GM21447 (cell line): ENCODE measurements around the gene SLAMF9.
"Not testable (repeated sequence)": the region's sequence is repeated elsewhere in the genome, so short reads cannot be mapped to it uniquely, and the experiment has no call there.

Source experiments
- ATAC-seq: cut with Tn5 transposase; IDR thresholded peaks from one replicate; pipeline ENCODE4 v1.9.1; 2021; ENCODE audit not compliant: unreplicated experiment

SLAMF9 gene

DNA sequence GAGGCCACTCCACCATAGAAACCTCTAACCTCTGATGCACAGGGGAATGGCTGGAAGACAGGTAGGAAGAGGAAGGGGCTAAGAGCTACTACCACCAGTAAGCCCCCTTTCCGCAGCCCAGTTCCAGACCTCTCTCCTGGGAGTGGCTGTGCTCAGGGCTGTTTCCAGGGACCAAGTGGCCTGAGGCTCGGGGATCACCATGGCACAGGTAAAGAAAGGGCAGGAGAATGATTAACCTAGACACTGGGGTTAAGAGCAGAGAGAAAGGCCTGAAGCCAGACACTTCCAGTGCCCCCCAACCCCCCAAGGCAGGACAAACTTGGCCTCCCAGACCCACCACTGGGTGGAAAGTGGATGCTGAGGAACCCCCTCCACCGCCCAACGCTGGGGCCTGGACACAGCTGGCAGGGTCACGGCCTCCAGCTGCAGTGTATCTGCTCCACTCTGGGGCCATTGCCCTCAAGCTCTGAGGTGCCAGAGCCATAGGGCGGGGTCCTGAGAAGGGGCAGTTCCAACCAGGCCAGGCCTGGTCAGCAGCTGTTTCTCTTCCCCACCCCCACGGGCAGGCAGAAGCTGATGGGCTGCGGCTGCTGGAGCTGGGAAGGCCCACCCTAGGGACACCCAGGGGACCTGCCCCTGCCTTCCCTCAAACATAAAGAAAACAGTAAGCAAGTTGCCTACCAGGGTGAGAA is 31.4 kb downstream of the SLAMF9 start:
- ATAC-seq: no peak

DNA sequence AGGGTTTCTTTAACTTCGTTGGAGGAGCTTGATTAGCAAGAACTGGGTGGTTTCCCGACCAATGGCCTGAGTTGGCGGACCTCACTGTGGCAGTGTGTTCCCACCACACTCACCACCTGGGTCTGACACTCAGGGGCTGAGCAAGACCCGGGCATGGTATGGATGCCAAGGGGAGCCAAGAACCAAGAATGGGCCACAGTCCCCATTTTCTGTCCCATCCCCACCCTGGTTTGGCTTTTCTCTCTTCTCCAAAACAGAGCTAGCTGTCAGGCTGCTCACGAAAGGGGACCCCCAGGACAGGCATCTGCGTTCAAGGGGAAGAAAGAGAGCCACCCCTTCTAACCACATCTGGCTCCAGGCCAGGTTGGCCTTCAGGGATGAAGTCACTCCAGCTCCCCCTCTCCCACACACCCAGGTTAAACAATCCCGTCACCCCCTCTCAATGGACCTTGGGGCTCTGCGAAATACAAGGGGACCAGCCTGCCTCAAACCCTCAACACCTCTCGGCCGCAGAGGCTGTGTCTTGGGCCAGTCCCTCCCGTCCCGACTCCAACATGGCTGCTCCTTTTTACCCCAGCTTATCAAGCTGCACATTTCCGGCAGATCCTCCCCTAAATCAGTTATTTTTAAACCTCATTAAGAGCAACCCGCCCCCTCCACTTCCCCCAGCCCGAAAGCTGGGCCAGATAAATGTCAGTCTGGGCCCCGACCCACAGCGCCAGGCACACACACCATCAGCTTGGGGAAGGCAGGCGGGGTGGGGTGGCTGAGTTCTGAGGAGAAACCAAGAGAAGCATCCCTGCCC is 32.1 kb downstream of the SLAMF9 start:
- ATAC-seq: no peak

DNA sequence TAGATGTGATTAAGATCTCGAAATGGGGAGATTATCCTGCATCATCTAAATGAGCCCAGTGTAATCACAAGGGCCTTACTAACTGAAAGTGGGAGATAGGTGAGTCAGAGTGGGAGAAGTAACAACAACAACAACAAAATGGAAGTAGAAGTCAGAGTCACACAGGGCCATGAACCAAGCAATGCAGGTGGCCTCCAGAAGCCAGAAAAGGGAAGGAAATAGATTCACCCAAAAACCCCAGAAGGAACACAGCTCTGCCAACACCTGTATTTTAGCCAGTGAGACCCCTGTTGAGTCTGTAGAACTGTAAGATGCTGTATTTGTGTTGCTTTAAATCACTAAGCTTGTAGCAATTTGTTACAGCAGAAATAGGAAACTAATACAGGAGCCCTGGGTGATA is 32.8 kb downstream of the SLAMF9 start:
- ATAC-seq: peak; percentile 28

DNA sequence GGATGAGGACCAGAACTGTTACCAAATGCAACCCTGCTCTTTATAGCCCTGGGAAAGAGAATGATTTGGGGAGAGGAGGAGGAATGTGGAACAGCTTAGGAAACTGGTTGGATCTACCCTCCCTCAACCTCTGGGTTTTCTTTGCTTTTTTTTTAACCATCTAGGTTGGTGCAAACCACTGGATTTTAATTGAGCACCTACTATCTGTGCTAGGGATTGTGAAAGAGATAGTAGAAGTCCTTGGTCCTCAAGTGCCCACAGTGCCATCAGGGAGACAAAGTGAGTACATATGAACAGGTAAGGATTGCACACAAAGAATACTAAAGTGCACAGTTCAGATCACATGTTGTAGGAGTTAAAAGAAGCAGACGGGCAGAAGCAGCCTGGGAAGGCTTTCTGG is 33.4 kb downstream of the SLAMF9 start:
- no peak for ATAC-seq

DNA sequence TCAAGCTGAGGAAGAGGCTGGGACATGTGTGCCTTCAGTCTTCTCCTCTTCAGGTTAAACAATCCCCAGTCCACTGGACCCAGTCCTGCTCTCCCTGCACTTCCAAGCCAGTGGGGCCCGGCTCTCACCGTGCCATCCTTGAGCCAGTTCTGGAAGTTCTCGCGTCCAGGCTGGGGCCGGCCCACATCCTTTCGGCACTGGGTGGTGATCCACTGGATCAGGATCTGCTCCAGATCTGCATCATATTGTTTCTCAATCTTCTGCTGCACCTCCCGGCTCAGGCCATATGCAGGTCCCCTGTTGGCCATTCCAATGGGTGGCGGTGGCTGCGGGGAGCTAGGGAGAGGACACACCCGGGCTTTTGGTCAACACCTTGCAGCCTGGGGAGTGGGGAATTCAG is 33.8 kb downstream of the SLAMF9 start:
- ATAC-seq: no peak

DNA sequence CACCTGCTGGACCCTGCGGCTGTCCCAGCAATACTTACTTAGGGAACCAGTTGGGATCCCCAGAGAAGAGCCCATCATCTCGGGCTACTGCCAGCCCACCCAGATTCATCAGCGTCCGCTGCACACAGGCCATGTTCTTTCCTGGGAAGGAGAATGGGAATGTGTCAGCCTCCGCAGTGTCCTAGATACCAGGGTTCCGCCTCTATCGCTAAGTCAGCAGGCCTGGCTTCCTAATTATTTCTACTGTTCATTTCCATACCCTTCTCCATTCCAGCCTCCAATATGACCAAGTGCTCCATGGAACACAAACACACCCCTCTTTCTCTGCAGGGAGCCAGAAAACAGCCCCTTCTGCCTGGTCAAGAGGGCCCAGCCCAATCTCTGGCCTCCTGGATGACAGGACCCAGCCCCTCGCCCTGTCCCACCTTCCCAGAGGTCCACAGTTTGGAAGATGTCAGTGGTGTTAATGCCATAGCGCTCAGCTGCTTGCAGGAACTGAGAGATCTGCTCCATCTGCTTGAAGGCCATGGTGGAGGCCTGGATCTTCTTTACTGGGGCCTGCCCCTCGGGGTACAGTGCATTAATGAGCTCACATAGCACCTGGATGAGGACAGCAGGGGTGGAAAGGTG is 34.7 kb downstream of the SLAMF9 start:
- no peak for ATAC-seq

DNA sequence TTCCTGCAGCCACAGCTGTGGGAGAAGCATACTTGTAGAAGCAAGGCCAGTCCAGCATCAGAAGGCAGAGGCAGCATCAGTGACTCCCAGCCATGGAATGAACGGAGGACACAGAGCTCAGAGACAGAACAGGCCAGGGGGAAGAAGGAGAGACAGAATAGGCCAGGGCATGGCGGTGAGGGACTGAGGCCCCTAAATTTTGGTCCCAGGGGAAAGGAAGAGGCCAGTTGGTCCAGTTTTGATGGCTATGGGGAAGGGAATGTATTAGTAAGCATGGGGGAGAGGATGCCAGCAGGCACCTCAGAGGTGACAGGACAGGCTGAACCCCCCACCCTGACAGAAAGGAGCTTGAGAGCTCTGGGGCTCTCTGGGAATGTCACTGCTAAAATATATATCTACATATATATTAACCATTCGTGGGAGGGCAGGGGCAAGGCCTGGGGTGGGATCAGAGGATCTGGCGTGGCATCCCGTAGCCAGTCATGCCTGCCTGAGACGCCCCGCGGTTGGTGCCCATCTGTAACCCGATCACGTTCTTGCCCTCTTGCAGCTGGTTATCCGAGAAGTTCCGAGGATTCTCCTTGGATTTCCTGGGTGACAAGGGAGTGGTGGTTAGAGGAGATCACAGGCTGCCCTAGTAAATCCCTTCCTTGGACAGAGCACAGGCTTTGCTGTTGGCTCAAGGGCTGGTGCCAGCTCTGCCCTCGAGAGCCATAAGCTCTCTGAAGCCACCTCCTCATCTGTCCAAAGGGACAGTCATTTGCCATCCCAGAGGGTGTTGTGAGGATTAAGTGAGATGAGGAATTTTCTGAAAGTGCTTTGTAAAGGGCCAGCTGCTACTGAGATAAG is 35.5 kb downstream of the SLAMF9 start:
- ATAC-seq: no peak

DNA sequence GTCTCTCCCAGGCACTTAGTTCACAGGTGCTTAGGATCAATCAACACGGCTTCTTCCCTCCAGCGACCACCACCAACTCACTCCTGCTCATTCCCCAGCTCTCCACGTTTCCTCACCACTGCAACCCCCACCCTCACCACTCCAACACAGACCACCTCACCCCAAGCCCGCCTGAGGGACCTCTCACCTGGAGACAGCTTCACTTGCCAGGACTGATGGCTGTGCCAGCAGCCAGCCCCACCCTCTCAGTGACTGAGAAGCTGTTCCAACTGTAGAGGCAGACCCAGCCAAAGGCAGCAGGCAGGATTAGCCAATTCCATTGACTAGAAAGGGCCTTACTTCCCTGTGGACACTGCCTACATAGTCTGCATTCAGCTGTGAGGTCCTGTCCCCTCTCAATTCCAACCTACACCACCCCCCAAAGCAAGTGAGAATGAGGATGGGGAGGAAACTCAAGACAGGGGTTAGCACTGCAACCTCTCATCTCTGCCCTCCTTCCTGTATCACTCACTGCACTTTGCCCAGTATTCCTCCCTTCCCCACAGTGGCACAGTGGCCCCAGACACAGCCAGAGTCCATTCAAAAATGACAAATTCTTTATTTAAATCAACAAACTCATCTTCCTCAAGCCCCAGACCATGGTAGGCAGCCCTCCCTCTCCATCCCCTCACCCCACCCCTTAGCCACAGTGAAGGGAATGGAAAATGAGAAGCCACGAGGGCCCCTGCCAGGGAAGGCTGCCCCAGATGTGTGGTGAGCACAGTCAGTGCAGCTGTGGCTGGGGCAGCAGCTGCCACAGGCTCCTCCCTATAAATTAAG is 36.3 kb downstream of the SLAMF9 start:
- ATAC-seq: no peak

DNA sequence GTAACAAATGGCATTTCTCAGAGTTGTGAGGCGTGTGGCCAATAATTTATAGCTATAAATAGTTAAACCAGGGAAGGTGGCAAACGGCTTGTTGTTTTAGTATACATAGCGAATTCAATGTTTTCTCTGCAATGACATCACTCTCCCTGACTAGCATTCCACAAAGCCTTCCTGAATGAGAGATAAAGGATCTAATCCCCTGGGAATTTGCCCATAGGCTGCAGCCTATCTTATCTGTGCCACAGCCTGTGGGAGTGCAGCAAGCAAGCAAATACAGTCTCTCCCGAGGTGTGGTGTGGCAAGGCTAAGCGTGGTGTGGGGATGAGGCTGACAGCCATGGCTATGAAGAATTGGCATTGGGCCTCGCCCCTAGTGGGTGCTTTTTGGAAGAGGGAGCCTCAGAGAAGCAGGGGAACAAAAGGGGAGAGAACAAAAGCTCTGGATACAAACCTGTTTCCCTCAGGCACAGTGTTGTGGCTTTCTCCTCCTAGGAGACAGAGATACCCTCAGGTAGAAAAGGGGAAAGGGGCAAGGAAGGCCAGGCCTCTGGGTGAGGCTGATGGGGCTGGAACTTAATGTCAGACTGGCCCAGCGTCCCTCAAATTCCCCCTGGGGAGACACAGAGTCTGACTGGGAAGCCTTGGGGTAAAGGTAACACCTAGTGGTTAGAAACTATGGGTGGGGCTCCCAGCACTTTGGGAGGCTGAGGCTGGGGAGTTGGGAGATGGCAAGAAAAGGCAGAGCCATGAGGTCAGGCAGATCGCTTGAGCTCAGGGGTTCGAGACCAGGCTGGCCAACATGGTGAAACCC is 37.6 kb downstream of the SLAMF9 start:
- ATAC-seq: no peak

DNA sequence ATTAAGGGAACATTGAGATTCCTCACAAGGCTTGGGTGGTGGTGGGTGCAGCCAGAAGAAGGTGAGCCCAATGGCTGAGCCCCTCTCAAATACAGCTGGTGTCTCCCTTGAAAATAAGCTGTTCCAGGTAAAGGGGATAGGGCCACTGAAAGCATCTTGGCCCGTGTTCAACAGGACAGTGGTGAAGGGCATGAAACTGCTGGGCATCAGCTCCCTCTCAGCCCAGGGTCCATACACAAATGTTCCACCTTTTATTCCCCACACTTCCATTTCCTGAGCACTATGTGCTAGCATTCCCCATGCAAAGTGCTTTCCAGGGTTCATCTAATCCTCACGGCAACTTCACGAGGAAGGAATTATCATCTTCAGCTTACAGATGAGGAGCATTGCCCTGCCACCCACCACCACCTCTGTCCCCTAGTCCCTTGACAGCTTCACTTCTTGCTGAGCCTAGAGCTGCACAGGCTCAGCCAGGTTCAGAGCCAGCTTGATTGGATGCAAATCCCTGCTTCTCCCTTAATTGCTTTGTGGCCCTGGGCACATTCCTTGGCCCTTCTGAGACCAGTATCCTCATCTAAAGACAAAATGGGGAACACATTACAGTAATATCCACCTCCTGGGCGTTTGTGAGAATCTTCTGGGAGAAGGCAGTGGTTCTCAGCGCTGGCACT is 38.3 kb downstream of the SLAMF9 start:
- no peak for ATAC-seq

DNA sequence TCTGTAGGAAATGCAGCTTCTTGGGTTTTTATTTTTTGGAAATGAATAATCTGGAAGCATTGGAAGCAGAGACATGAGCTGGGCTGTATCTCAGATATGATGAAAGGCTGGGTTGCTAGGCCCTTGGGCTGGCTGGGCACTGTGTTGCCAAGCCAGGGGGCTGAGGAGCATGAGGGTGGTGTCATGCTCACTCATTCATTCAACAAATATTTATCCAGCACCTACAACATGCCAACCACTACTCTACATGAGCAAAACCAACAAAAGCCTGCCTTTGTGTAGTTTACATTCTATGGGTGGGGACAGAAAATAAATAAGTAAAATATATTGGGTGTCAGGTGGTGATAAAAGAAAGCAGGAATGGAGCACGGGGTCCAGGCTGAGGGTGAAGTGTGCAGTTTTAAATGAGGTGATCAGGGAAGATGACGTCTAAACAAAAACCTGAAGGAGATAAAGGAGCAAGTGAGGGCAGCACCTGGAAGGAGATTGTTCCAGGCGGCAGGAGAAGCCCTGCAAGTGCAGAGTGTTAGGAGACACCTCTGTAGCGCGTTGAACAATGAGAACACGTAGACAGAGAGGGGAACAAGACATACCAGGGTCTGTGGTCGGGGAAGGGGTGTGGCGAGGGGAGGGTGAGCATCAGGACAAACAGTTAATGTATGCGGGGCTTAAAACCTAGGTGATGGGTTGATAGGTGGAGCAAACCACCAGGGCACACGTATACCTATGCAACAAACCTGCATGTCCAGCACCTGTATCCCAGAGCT is 39.6 kb downstream of the SLAMF9 start:
- no peak for ATAC-seq

DNA sequence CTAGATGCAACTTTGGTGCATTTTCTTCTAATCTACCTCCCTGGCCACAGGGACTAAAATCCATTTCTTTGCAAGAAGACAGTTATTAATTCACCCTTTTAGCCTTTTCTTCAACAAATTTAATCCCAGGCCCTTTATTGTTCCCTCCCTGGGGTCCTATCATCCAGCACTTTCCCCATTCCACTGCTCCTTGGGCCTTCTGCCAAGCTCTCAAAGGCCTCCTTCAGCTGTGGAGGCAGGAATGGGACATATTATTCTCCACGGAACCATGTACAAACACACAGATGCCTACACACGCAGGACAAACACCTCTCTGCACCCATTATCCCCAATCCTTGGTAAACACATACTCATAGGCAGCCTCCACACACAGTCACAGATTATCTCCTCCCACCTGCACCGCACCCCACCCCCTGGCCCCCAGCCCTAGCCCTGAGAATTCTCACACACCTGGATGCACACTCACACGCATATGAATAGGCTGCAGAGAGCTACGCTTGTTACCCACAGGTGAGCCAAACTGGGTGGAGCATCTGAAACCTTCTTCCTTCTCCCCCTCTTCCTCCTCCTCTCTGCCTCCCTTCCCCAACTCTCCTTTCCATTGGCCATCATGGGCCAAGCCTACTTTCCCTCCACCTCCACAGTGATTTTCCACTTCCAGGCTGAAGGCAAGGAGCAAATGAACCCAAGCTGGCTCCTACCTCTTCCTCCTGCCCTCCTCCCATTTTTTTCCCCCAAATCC is 40.4 kb downstream of the SLAMF9 start:
- ATAC-seq: no peak

DNA sequence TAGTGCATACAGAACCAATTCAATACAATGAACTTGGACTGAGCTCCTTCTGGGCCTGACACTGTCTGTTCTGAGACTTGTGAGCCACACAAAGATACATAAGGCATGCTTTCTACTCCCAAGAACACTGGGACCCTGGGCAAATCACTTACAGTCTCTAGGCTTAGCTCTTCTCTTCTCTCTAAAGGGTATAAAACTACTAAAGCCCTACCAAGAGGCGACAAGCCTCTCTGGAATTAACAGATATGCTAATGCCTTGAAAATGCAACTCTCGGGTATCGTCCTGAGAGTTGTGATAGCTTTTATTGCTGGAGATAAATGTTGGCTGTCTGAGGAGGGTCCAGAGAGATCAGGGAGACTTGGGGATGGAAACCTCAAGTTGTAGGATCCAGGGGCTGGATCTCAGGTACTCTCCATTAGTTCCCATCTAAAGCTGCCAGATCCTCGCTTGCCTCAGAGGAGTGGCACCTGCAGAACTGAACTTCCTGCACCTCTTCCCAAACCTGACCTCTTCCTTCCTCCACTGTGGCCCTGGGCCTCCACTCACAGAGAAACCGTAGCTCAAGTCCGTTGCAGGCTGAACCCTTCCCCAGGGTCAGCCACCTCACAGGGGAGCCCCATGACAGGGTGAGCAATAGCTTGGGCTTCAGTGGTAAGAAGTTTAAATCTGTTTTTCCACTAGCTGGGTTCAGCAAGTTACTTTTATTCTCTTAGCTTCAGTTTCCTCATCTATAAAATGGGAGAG is 42.5 kb downstream of the SLAMF9 start:
- no peak for ATAC-seq

DNA sequence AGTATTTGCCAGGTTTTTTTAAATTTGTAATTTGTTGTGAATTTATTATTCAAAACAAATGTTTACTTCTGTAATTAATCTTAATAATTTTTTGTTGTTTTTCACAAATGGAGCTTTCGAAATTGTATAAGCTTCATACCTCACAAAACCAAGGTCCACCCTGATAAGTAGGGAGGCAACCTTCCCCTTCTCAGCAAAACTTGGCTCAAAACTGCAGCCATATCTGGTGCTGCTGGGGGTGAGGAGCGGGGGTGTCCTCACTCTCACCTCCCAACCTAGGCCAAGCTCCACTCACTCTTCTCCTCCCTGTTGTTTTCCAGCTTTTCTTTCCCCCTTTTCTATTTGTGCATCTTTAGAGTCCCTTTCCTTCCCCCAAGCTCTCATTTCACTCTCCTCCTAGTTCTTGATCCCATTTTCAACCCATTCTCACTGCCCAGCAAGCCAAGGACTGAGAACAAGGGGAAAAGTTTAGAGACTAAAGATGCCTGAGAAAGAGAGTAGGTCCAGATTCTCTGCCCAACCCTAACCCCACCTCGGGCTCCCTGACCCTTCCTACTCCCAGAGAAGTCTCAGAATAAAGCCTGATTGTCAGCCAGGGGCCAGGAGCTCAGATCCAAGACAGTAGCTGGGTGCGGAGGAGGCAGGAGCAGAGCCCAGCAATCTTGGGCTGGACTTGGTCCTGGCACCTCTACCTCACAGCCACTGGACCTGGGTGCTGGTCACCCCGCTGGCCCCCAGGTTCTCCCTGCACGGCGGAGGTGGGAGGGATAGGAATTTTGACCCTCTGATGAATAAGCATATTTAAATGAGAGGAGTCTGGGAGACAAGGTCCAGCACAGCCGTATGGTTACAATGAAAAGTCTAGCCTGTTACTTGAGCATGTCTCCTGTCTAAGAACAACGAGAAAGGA is 45.8 kb downstream of the SLAMF9 start:
- no peak for ATAC-seq

DNA sequence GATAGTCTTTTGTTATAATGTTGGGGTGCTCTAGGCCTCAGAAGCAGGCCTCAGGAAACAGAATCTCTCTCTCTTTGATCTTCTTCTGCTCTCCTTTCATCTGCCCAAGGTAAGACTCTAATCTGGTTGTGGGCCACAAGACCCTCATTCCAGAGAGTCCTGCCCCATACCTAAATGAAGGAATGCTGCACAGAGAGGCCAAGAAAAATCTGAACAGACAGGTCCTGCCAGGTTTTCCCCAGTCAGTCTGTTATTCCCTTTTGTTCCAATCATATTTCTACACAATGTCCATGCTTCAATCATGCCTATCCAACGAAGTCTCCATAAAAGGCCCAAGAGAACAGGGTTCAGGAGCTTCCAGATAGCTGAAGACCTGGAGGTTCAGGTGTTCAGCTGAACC is 47.1 kb downstream of the SLAMF9 start:
- no peak for ATAC-seq

DNA sequence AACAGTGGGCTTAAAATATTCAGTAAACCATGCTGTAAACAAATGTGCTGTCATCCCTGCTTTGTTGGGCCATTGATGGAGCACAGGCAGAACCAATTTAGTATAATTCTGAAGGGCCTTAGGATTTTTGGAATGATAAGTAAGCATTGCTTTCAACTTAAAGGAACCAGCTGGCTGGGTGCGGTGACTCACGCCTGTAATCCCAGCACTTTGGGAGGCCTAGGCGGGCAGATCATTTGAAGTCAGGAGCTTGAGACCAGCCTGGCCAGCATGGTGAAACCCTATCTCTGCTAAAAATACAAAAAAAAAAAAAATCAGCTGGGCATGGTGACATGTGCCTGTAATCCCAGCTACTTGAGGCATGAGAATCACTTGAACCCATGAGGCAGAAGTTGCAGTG is 50.0 kb downstream of the SLAMF9 start:
- ATAC-seq: not testable (repeated sequence)
